HG03521 (cell line): ENCODE results near the gene RBPJL.
"Not testable (repeated sequence)": the region's sequence is repeated elsewhere in the genome, so short reads cannot be mapped to it uniquely, and the experiment has no call there.

ENCODE experiments used
- ATAC-seq: cut with Tn5 transposase; IDR thresholded peaks from one replicate; pipeline ENCODE4 v1.9.1; 2021; ENCODE audit warnings: mild to moderate bottlenecking, moderate library complexity; ENCODE audit not compliant: unreplicated experiment

Gene RBPJL

DNA sequence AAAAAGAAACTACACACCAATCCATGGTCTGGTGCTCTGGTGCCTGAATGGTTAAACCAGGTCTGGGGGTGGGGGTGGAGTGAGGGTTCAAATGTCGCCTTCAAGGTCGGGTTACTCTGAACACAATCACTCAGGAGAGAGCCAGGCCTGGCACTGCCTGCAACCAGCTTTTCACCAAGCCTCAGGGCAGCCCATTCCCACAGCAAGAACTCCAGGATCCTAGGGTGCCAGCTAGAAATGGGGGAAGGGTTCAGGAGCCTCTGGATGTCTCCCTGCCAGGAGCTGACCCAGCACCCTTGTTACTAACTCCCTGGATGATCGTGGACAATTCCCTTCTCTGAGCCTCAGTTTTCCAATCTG is 34.9 kb downstream of the RBPJL start:
- ATAC-seq: no peak

DNA sequence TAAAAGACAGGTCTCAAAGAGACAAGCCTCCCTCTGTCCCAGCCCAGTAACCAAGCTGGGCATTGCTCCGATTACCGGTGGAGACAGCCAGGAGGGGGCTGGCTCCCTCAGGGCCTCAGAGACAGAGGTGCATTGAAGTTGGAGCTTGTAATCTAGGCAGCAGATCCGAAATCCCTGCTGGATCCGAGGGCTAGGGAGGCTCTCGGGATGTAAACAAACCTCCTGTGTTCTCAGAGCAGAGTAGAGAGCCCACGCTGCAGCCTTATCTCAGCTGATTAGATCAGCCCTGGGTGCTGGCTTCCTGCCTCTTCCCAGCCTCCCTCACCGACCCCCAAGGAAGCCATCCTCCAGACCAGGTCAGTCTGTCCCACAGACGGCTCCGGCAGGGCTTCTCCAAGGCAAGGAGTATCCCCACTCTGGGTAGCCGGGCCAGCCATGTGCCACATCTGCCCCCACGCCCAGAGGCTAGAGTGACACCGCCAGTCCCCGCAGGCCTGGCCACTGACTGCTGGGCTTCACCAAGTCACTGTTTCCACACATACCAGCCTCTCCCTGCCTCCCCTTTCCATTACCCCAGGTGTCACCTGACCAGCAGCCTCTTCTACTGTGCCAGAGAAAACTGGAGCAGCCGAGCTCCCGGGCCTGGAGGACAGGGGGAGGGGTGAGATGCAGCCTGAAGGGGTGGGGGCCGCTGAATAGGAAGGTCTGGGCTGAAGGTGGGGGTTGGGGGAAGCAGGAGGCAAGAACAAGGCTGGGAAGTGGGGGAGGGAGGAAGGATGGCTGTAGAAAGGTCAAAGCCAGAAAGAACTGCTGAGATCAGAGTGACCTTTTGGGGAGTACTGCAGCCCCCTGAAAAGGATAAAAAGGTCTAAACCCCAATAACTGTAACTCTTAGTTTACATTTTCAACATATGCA is 35.6 kb downstream of the RBPJL start:
- no peak for ATAC-seq

DNA sequence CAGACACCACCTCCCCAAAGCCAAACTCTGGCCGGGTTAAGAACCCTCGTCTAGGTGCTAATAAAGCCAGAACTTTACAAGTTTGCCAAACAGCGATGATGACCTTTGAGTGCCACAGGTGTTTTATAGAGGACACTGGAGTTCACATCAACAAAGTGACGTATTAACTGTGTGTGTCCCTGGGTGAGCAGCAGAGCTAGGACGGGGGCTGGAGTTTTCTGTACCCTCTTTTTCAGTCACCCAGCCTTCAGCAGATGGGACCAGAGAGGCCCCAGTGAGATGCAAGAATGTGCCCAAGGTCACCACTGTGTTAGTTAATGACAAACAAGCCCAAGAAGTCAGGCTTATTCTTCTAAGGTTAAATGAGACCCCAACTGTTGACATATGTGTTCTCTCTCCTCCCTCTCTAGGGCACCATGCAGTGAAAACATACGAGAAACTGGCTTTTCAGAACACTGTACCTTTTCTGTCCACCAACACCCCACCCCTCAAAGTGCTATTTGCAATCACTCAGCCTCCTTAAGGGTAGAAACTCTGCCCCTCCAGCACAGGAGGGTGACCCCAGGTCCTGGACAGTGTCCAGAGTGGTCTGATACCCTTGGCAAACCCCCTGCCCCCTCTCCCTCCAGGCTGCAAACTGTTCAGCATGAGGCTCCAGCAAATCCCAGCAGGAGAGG is 36.4 kb downstream of the RBPJL start:
- no peak for ATAC-seq

DNA sequence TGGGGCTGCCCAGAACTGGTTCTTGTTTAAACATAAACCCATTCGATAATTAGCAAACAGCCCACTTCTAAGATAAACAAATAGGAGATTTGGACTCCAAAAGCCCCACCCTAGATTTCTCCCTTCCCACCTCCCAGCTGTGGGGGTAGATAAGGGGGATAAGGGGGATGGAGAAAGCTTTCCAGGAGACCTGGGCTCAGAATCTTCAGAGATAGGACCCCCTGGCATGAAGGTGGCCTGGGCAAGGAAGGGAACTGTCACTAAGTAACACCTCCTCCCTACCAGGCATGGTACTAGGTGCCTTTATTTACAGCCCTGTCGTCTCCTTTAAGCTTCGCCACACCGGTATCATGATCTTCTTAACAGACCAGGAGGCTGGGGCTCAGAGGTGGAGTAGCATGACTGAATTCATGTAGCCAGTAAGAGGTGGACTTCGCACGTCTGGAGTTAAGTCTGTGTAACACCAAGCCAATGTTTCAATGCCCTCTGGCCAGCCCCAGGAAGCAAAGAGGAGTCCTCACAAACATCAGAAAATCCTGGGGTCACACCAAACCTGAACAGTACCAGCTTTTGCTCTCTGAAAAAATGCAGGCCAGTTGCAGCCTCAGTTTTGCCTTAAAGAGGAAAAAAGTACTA is 37.0 kb downstream of the RBPJL start:
- ATAC-seq: no peak

DNA sequence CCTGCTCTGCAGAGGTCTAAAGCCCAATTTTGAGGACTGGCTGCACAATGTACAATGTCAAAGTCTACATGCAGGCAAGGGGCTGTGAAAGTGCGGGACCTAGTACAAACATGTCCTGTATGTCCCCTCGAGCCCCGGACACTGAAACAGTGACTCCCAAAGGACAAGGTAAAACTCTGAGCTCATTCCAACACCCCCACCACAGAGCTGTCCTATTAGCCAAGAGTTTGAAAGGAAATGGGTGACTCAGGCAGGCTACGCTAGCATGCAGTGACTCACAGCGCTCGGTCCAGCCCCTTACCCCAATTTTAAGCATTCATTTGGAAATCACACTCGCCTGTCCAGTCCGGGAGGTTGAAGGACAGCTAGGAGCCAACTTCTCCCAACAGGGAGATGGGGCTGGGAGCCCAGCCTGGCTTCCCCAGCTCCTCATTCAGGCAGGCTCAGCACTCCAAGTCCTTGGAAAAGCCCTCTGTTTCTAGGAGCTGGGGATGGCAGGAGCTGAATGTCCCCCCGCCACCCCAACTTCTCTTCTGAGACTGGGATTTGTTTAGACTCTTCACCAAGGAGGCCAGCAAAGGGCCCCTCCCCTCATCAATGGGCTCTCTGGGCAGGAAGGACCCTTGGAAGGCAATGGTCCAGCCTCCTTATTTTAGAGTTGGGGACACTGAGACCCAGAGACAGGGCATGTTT is 37.7 kb downstream of the RBPJL start:
- ATAC-seq: no peak

DNA sequence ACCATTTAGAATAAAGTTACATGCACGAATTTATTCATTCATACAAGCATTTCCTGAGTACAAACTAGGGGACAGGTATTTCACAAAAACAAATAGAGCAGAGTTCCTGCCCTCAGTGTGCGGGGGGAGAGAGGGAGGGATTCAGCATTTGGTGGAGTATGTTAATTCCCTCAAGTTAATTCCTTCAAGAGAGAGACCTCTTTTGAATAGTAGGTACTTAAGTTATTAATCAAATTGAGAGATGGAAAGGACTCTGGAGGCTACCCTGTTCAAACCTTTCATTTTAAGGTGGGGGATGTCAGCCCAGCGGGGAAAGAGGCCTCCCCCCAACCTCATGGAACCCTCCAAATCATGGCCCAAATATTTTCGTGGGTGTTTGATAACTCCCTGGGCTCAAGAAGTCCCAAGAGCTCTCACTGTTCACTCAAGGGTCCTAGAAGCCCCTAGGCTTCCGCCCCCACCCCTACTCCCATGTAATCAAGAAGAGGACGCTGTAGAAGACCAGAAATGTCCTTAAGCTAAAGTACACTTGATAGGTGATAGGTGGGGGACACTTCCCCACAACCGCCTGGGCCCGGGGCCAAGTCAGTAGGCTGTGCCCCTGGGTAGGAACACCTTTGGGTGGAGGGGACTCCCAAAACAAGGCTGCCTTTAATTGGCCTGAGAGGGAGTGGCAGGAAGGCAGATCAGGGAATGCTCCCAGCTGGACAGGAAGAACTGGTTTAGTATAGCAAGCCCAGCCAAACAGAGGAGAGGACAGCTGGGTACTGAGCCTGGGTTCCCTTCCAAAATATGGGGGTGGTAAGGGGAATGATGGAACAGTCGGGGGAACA is 38.7 kb downstream of the RBPJL start:
- no peak for ATAC-seq

DNA sequence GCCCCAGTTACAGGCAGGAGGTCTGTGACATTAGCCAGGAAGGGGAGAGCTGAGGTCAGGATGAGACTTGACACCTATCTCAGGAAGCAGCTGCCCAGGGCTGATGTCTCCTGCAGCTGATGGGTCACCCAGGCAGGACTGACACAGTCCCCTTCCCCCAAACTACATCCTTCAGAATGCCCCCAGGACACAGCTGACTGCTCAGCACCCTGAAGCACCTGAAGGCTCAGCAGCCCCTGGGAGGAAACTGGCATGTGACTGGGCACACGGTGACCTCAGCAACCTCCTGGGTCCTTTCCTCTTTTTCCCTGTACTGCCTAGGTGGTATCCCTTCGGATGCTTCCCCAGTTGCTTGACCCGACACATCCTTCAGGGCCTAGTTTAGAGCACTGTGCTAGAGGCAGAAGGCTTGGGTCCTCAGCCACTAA is 39.7 kb downstream of the RBPJL start:
- ATAC-seq: no peak

DNA sequence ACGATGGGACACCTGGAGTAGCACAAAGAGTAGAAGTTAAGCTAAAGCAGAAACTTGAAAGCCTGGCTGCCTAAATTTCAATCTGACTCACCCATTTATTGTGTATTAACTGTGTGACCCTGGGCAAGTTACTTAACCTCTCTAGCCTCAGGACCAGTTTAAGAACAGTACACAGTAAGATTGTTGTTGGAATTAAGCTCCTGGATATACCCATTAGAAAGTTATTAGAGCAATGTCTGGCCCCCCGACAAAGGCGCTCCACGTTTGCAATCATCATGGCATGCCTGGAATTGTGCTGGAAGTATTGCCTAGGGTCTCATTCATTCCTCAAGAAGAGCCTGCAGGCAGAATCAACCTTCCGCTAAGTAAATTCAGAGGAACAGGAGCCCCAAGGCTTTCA is 40.2 kb downstream of the RBPJL start:
- ATAC-seq: no peak

DNA sequence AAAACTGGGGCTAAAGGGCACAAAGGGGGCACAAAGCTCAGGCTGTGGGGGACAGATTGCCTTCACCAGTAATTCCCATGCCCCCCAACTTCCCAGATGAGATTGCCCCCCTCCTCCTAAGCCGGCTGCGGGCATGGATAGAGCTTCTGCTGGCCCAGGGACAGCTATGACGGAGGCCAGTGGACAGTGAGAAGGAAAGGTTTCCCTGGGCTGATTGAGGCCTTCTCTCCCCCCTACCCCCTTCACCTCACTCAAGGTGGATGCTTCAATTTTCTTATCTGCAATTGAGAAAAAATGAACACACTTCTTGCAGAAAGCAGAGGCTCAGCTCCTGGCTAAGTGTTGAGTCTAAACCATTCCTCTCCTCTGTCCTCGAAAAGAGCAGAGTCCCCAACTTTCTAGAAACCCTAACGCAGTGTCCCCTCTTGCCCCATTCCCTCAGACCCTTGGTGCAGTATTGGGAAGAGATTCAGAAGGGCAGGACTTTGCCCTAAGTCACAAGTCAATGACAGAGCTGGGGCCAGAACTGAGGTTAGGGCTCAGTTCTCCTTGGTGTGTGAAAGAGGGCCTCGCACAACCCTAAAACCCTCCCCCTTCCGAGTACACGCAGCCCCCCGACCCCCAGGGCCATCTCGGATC is 40.8 kb downstream of the RBPJL start:
- ATAC-seq: no peak

DNA sequence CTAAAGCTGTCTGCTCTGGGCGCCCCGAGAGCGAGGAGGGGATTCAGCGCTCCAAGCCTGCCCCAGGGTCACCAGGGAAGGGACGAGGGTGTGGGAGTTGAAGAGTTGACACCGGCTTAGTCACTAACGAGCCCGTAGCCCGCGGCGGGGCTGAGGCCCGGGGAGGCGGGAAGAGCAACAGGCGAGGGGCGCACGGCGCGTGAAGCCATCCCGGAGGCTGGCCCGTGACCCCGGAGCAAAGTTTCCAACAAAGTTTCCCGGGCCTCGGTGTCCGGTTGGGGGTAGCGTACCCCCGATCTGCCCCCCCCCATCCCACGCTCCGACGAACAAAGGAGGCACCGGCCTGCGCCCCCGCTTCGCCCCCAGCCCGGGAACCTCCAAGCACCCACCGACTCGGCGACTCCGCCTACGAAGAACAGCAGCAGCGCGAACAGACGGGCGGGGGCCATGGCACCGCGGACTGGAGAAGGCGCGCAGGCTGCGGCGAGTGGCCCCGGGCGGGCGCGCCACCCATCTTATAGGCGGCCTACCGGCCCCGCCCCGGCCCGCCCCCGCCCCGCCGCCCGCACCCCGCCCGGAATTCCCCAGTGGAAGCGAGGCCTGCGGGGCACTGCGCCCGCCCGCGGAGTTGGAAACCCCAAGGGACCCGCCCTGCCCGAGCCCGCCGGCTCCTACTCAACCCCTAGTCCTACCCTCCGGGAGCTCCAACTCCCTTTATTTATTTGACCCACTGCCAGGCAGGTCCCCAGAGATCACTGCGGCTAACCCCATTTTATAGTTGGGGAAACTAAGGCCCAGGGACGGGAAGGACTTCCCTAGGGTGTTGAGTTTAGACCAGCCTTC is 41.5 kb downstream of the RBPJL start, which contains the start of gene SDC4:
TSS of gene SDC4 (minus strand) at position 489 of the 843 bp plus-strand sequence. CDS start at position 449, 40 bp downstream.
- no peak for ATAC-seq

DNA sequence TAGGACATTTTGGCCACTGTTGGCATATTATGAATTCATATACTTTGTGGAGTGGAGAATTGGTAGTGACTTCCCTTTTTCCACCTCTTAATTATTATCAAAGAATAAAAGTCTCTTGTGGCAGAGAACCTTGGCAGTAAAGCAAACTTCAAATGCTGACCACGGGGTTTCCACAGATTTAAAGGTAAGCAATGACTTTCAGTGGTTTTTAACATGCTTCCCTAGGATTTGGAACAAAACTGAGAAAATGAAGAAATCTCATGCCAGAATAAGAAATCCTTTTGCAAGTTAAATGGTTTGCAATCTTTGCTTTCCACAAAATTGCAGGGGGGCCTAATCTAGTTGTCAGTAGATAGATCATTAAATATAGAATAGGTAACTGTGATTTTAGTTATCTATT is 43.6 kb downstream of the RBPJL start:
- no peak for ATAC-seq

DNA sequence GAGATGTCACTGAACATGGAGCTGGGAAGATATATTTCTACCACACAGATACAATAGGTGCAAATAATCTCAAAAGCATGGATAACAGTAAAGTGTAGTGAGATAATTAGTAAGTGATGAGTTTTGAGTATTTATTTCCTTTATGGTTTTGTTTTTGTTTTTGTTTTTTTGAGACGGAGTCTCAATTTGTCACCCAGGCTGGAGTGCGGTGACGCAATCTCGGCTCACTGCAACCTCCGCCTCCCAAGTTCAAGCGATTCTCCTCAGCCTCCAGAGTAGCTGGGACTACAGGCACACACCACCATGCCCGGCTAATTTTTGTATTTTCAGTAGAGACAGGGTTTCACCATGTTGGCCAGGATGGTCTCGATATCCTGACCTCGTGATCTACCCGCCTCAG is 44.2 kb downstream of the RBPJL start:
- not testable (repeated sequence) for ATAC-seq

DNA sequence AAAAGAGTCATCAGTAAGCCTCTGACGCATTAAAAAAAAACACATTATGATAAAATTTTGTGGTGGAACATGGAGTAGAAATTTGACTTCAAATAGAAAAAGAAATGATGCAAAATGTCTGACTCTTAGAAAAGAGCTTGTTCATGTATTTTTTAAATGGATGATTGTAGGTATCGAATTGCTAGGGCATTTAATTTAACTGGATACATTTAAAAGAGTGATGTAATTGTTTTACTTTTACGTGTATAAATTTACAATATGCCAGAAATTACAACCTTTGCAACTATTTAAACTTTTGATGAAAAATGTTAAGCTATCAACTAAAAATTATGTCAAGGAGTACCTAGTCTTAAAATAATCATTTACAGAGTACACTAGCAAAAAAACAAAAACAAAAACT is 46.1 kb downstream of the RBPJL start:
- ATAC-seq: no peak

DNA sequence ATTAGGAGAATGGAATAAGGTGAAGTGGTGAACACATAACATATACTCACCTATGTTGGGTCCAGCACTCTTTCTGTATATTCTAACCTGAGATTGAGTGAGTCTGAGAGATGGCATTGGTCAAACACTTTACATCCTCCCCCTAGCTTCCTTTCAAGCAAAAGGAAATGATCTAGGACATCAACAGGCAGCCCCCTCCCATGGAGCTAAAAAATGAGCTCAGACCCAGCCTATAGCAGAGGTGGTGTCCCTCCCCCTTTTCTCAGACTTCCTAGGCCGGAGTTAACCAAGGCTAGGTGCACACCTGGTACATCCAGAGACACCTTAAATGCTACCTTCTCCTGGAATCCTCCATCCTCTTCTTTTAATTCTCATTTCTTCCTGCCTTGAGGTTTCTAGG is 47.1 kb downstream of the RBPJL start:
- ATAC-seq: no peak

DNA sequence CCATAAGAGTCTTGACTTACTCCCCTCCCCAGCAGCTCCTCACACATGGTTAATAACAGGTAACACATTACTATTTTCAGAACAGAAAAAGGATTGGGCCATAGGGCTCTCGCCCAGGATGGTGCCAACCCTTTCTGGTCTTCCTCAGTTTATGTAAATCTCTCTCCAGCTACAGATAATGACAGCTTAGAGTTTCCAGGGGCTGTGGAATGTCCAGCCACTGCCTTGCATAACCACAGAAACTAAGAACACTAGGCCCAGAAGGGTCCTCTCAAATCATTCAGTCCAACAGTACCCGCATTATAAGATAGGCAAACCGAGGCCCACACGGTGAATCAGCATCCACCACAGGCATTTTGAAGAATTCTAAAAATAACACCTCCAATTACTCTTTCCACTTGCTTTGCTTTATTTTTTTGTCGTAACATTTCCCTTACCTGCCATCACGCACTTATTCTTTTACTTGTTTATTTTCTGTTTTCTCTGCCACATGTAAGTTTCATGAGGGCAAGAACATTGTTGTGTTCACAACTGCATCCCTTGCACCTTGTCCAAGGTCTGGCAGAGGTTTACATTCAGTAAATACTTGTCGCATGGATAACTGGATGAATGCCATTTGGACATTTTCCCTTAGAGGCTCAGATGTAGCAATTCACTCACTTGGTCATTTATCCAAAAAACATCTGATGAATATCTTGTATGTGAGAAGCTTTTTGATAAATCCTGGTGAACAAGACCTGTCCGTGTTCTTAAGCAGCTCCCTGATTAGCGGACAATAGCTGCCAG is 48.0 kb downstream of the RBPJL start:
- ATAC-seq: no peak

DNA sequence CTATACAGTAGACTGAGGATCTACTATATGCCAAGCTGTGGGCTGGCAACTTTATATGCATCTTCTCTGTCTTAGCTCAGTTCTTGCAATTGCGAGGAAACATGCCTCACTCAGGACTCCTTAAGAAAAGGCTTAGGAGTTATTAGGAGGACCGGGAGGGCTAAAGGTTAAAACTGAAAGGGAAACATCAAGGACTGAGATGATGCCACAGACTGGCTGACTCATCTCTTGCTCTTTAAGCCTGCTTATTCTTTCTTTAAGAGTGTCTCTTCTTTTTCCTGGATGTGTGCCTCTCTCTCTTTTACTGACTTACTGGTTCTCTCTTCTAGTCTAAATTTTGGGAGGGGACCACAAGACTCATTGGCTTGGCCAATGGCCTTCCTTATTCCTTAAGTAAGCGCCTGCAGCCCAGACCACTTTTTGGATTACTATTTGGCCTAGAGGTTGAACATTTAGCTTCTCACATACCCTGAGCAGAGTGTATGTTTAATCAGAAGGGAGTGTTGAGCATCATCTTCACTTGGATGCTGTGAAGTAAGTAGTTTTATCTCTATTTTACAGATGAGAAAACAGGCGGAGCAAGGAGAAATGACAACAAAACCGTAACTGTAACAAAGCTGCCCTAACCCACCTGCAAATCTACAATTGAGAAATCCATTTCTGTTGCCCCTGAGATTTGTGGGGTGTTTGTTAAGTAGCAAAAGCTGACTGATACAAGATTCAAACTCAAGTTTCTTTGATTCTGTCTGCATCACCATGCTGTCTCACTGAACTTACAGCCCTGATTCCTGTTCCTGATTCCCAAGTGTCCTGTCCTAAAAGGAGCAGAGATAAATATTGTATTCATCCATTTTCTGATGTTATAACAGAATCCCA is 48.8 kb downstream of the RBPJL start:
- no peak for ATAC-seq
